Hepatocyte (in vitro differentiated cells): ENCODE measurements around the gene CYB561D1.

ENCODE experiments used
- CTCF ChIP-seq: fragments of 200-600 bp; sonication (generic); IDR thresholded peaks from 2 replicates; pipeline ENCODE4 v1.5.1; 2016; ENCODE audit warnings: antibody characterized with exemption, mild to moderate bottlenecking; ENCODE audit not compliant: poor library complexity
- EZH2 ChIP-seq: fragments of 200-600 bp; sonication (generic); IDR thresholded peaks from 2 replicates; pipeline ENCODE4 v1.6.1; 2016; ENCODE audit warnings: antibody characterized with exemption, mild to moderate bottlenecking, borderline replicate concordance

- TF ChIP-seq EZH2: no peak
- no peak for TF ChIP-seq CTCF
These were observed 3.0 kb upstream of the CYB561D1 start for GRCh38 chr1:109490934-109491302.
